ENCODE results near the gene ZNF222. TPM values are rescaled to one million over a fixed set of nuclear protein-coding genes. Genes with fewer than 3 reads are reported as not detected.

The ZNF222 gene
- total RNA-seq, 1 donor from 2014 or later, result 2.6 TPM

- ATAC-seq, result no peak
- no peak for DNase-seq (ENCODE audit: missing footprints)
- intact Hi-C loops (cut with DNase I), result no loop called here
These were observed 17.0 kb downstream of the ZNF222 start for GRCh38 chr19:44042147-44042546.

- DNase-seq (ENCODE audit: missing footprints) (peak; percentile 57), ATAC-seq (no peak)
- intact Hi-C loops (cut with DNase I), result loop anchor here (1.0 to 10.0 kb wide), 4 partner anchors 26 to 351 kb away; partner anchors contain the start of genes ZNF222, ZNF227, ZNF230 and ZNF285
These were observed 25.8 kb downstream of the ZNF222 start for GRCh38 chr19:44050740-44051649.

GRCh38 chr19:44051650-44052402 lies 26.6 kb downstream of the ZNF222 start, which contains the start of gene ZNF223:
Gene ZNF223, plus strand, starts transcription at chr19:44052036. Its CDS starts 3,141 bp downstream, at chr19:44055177.
- ATAC-seq (peak; percentile 100), DNase-seq (ENCODE audit: missing footprints) (peak; percentile 95)
- intact Hi-C loops (cut with DNase I), result loop anchor here (1.0 to 10.0 kb wide), 5 partner anchors 21 to 350 kb away; partner anchors contain the start of genes ZNF222, ZNF227, ZNF230 and ZNF284

- ATAC-seq, result no peak
- no peak for DNase-seq (ENCODE audit: missing footprints)
- intact Hi-C loops (cut with DNase I), result loop anchor here (10.0 kb wide), 1 partner anchor 51 kb away; the partner anchor contains the start of gene ZNF230
These were observed 30.7 kb downstream of the ZNF222 start for GRCh38 chr19:44055870-44056269.

- intact Hi-C loops (cut with DNase I), result loop anchor here (10.0 kb wide), 1 partner anchor 54 kb away; the partner anchor contains the start of gene ZNF230
- ATAC-seq, result no peak
- no peak for DNase-seq (ENCODE audit: missing footprints)
These were observed 34.0 kb downstream of the ZNF222 start for GRCh38 chr19:44059229-44059628.

DNA sequence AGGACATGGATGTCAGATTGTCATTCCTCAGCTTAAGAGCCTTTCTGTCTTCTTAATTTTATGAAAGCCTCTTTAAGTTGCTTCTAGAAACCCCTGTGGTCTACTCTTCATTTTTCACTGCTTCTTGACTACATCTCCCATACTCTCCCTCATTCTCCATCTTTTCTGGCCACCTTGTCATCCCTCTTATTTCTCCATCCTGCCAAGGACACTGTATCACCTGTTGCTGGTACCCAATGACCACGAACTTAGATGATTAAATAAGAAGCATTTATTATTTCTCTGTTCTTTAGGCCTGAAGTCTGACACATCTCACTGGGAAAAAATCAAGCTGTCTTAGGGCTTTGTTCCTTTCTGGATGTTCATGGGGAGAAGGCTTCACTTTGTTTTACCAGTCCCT lies 35.9 kb downstream of the ZNF222 start:
- intact Hi-C loops (cut with DNase I), result no loop called here
- DNase-seq (ENCODE audit: missing footprints), result no peak
- no peak for ATAC-seq

GRCh38 chr19:44066305-44066704 lies 41.1 kb downstream of the ZNF222 start:
- ATAC-seq (no peak), DNase-seq (ENCODE audit: missing footprints) (no peak)
- intact Hi-C loops (cut with DNase I), result no loop called here

DNA sequence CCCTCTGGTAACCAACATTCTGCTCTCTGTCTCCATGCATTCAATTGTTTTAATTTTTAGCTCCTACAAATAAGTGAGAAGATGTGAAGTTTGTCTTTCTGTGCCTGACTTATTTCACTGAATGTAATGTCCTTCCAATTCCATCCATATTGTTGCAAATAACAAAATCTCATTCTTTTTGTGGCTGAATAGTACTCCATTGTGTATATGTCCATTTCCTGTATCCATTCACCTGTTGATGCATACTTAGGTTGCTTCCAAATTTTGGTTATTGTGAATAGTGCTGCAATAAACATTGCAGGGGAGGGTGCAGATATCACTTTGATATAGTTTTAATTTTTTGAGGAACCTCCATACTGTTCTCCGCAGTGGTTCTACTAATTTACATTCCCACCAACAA lies 44.2 kb downstream of the ZNF222 start:
- DNase-seq (ENCODE audit: missing footprints) (no peak), ATAC-seq (no peak)
- intact Hi-C loops (cut with DNase I), result no loop called here

- peak; percentile 84 for DNase-seq (ENCODE audit: missing footprints)
- intact Hi-C loops (cut with DNase I), result loop anchor here (2.0 kb wide), 2 partner anchors 19 to 23 kb away; partner anchors contain the start of genes ZNF223 and ZNF224
- ATAC-seq, result peak; percentile 99
These were observed 46.8 kb downstream of the ZNF222 start, which contains the start of gene ZNF284 for GRCh38 chr19:44071824-44072542. Gene ZNF284, plus strand, starts transcription at chr19:44072159. Its CDS starts 4,231 bp downstream, at chr19:44076390.

GRCh38 chr19:44072543-44073401 lies 47.6 kb downstream of the ZNF222 start:
- DNase-seq (ENCODE audit: missing footprints) (no peak), ATAC-seq (peak; percentile 24)
- intact Hi-C loops (cut with DNase I), result loop anchor here (2.0 kb wide), 2 partner anchors 20 to 22 kb away; partner anchors contain the start of genes ZNF223 and ZNF224

- no peak for DNase-seq (ENCODE audit: missing footprints)
These were observed 51.1 kb downstream of the ZNF222 start for GRCh38 chr19:44076325-44076724.

More at GRCh38 chr19:44076325-44076724, 51.1 kb downstream of the ZNF222 start:
- intact Hi-C loops (cut with DNase I), result no loop called here
- no peak for ATAC-seq

Other genes starting within 250 kb of the ZNF222 start
- 0.41 TPM for gene KCNN4, start 244.4 kb upstream of the ZNF222 start, total RNA-seq
- 0.92 TPM for gene LYPD5, start 222.9 kb upstream of the ZNF222 start, total RNA-seq
- 11.1 TPM for gene ZNF283, start 198.1 kb upstream of the ZNF222 start, total RNA-seq
- gene ZNF404, start 141.4 kb upstream of the ZNF222 start, total RNA-seq, result 7.6 TPM
- gene ZNF45, start 90.1 kb upstream of the ZNF222 start, total RNA-seq, result 7.8 TPM
- gene ZNF221, start 74.2 kb upstream of the ZNF222 start, total RNA-seq, result 3.9 TPM
- gene ZNF155, start 41.2 kb upstream of the ZNF222 start, total RNA-seq, result 7.6 TPM
- 2.1 TPM for gene ZNF230, start 22.4 kb upstream of the ZNF222 start, total RNA-seq
- 2.4 TPM for gene ZNF223, start 26.7 kb downstream of the ZNF222 start, total RNA-seq
- 1.7 TPM for gene ZNF284, start 46.8 kb downstream of the ZNF222 start, total RNA-seq
- gene ZNF224, start 69.0 kb downstream of the ZNF222 start, total RNA-seq, result 10.2 TPM
- gene ZNF225, start 88.0 kb downstream of the ZNF222 start, total RNA-seq, result 3.0 TPM
- gene ZNF234, start 116.2 kb downstream of the ZNF222 start, total RNA-seq, result 9.4 TPM
- gene ZNF226, start 139.7 kb downstream of the ZNF222 start, total RNA-seq, result 15.7 TPM
- 13.1 TPM for gene ZNF227, start 187.2 kb downstream of the ZNF222 start, total RNA-seq
- 6.4 TPM for gene ZNF233, start 234.5 kb downstream of the ZNF222 start, total RNA-seq

Measured in Right ventricle myocardium inferior (tissue), 1 donor.